K562 (cell line): Measurements from ENCODE around the gene SORCS2. TPM values are rescaled to one million over a fixed set of nuclear protein-coding genes. Genes with fewer than 3 reads are reported as not detected.

Source experiments
- CTCFL ChIP-seq: IDR thresholded peaks from 2 replicates; pipeline ENCODE4 v1.6.1; 2011; ENCODE audit warnings: borderline replicate concordance, low read depth, mild to moderate bottlenecking, moderate library complexity, low read length; ENCODE audit not compliant: insufficient read depth, poor library complexity, severe bottlenecking
- E2F8 ChIP-seq: fragments of 450-650 bp; IDR thresholded peaks from 2 replicates; pipeline ENCODE4 v1.7.1; 2018; ENCODE audit warnings: mild to moderate bottlenecking, low read depth; ENCODE audit not compliant: partially characterized antibody
- KHSRP ChIP-seq: fragments of 450-650 bp; IDR thresholded peaks from 2 replicates; pipeline ENCODE4 v1.6.1; 2017
- PATZ1 ChIP-seq: fragments of 250-450 bp; sonication (Bioruptor Pico); IDR thresholded peaks from 2 replicates; pipeline ENCODE4 v1.5.0; 2020; ENCODE audit warnings: mild to moderate bottlenecking, borderline replicate concordance
- REST ChIP-seq, 2 experiments: fragments of 450-650 bp; formaldehyde crosslinking in 1 of 2; IDR thresholded peaks; 2 replicates each; pipeline versions ENCODE4 v1.4.0 to v1.6.1; 2014 to 2020; ENCODE audit warnings: mild to moderate bottlenecking in 2 of 2, borderline replicate concordance in 1 of 2, low read depth in 1 of 2
- SIX5 ChIP-seq, 2 experiments: IDR thresholded peaks; 2 replicates each; pipeline ENCODE4 v1.6.1; 2011; ENCODE audit warnings: low read length in 2 of 2, borderline replicate concordance in 1 of 2, low read depth in 1 of 2, mild to moderate bottlenecking in 1 of 2, moderate library complexity in 1 of 2; ENCODE audit not compliant: insufficient read depth in 1 of 2
- SMAD2 ChIP-seq: fragments of 150-350 bp; IDR thresholded peaks from 2 replicates; pipeline ENCODE4 v1.6.1; 2014; ENCODE audit warnings: low read depth, mild to moderate bottlenecking, low read length
- SNRNP70 ChIP-seq: fragments of 200-400 bp; formaldehyde crosslinking; optimal IDR thresholded peaks from 2 replicates; pipeline ENCODE3; 2017; ENCODE audit warnings: low read depth, low read length
- U2AF1 ChIP-seq: fragments of 200-400 bp; formaldehyde crosslinking; optimal IDR thresholded peaks from 2 replicates; pipeline ENCODE3; 2017; ENCODE audit warnings: mild to moderate bottlenecking, low read depth, low read length, moderate library complexity
- ZNF274 ChIP-seq: IDR thresholded peaks from 2 replicates; pipeline ENCODE4 v1.6.1; 2011; ENCODE audit warnings: low read depth, mild to moderate bottlenecking, low read length, moderate library complexity, borderline replicate concordance
- ZNF511 ChIP-seq: sonication (generic); formaldehyde crosslinking; IDR thresholded peaks from 2 replicates; pipeline ENCODE4 v1.8.0; 2022; ENCODE audit warnings: mild to moderate bottlenecking, missing genetic modification reagents
- polyA plus RNA-seq, 8 experiments: library from polyadenylated mRNA; depleted of rRNA in 4 of 8; stranded (reverse) in 5 of 8; unstranded in 3 of 8; fragments of >200 nt; fragmentation: Nextera tagmentation in 2 of 8; fragmentation: Illumina TruSeq in 1 of 8; extraction: Ambion mirVana in 2 of 8; extraction: Trizol in 1 of 8; gene quantifications; 2 replicates each; pipeline versions ENCODE4 v1.2.1 to v1.2.3, GENCODE V29; 2011 to 2014; ENCODE audit warnings: inconsistent platforms in 1 of 8, missing spikeins in 1 of 8
- total RNA-seq, 7 experiments: library from RNA; depleted of rRNA in 6 of 7; stranded (reverse); fragments of >200 nt in 6 of 7; fragmentation: Illumina TruSeq in 2 of 7; extraction: Trizol in 2 of 7; gene quantifications; 2 replicates each; pipeline versions ENCODE4 v1.2.1 to v1.2.3, GENCODE V29; 2011 to 2021; ENCODE audit warnings: low replicate concordance in 1 of 7

SORCS2 gene
- total and polyA plus RNA-seq, 9 of the 15 experiments (the other 6 are each of a cell fraction or from before 2014, with no cell fraction given), result not detected

- TF ChIP-seq REST (IDR thresholded peaks at IDR 0.05; ENCODE audit: borderline replicate concordance), result no peak
- no peak for TF ChIP-seq REST (CRISPR knock-in tag; IDR thresholded peaks at IDR 0.05; ENCODE audit: low read depth)
- TF ChIP-seq ZNF274, result no peak
- TF ChIP-seq KHSRP, result no peak
- TF ChIP-seq U2AF1, result no peak
- no peak for TF ChIP-seq ZNF511
- no peak for TF ChIP-seq PATZ1 (CRISPR knock-in tag)
- no peak for TF ChIP-seq SNRNP70
- no peak for TF ChIP-seq CTCFL
- TF ChIP-seq SMAD2, result no peak
- TF ChIP-seq SIX5 (IDR thresholded peaks at IDR 0.05; ENCODE audit: borderline replicate concordance in 1 of 2, insufficient read depth in 1 of 2, low read depth in 1 of 2, low read length in 2 of 2), result no peak
- TF ChIP-seq E2F8, result no peak
Measured at GRCh38 chr4:7487502-7487901, 295.2 kb downstream of the SORCS2 start (continued).
